Transverse colon (tissue), 4 donors: ENCODE data around the gene JADE2.

Source experiments
- CTCF ChIP-seq, 5 experiments: fragments of 200-600 bp in 3 of 5; fragments of 450-650 bp in 2 of 5; sonication (generic) in 3 of 5; IDR thresholded peaks; 1 replicate in 2 of 5; 2 replicates in 3 of 5; pipeline ENCODE4 v1.5.1; 2016 to 2017; ENCODE audit warnings: antibody characterized with exemption in 5 of 5, inconsistent platforms in 3 of 5, mild to moderate bottlenecking in 2 of 5, moderate library complexity in 1 of 5
- EP300 ChIP-seq: sonication (generic); formaldehyde crosslinking; IDR thresholded peaks from one replicate; pipeline ENCODE4 v1.6.1; 2017; ENCODE audit warnings: antibody characterized with exemption, low read depth
- POLR2A ChIP-seq: fragments of 450-650 bp; IDR thresholded peaks from one replicate; pipeline ENCODE4 v1.6.1; 2016; ENCODE audit warnings: antibody characterized with exemption, mild to moderate bottlenecking, moderate library complexity
- POLR2AphosphoS5 ChIP-seq, 3 donors: sonication (generic); formaldehyde crosslinking; IDR thresholded peaks; one replicate each; pipeline ENCODE4 v1.6.1; 2016; ENCODE audit warnings: antibody characterized with exemption in 3 of 3

GRCh38 chr5:134491841-134492442 is 33.5 kb upstream of the JADE2 start:
- TF ChIP-seq CTCF (IDR thresholded peaks at IDR 0.05): no peak
- TF ChIP-seq POLR2A: no peak
- TF ChIP-seq POLR2AphosphoS5 (IDR thresholded peaks at IDR 0.05): no peak
- no peak for TF ChIP-seq EP300
